Keratinocyte (primary cell): ENCODE measurements around the gene MLPH. TPM values are rescaled to one million over a fixed set of nuclear protein-coding genes. Genes with fewer than 3 reads are reported as not detected.

ENCODE experiments used
- DNase-seq: peaks from one replicate; pipeline ENCODE4 v3.0.0-alpha.2; 2011; ENCODE audit warnings: low read depth, missing footprints, low spot score
- FAIRE-seq: peaks from 2 replicates; lab custom pipeline; 2011; peaks lifted over from hg19 to GRCh38; lab: Jason Lieb, UNC
- H2AFZ ChIP-seq: 2 replicates; pipeline ENCODE4 v1.6.0; 2012; ENCODE audit warnings: low read length, control low read depth, inconsistent platforms; ENCODE audit not compliant: control insufficient read depth
- H3K27ac ChIP-seq: 2 replicates; pipeline ENCODE4 v1.5.1; 2011; ENCODE audit warnings: low read length; ENCODE audit not compliant: control insufficient read depth, insufficient read depth
- H3K27me3 ChIP-seq: 3 replicates; pipeline ENCODE4 v1.6.0; 2011; ENCODE audit warnings: low read length; ENCODE audit not compliant: control insufficient read depth, insufficient read depth; ENCODE audit errors: extremely low read depth
- H3K36me3 ChIP-seq, 2 experiments: 2 replicates in 1 of 2; 3 replicates in 1 of 2; pipeline ENCODE4 v1.5.1; 2011; ENCODE audit warnings: low read length in 2 of 2, mild to moderate bottlenecking in 1 of 2; ENCODE audit not compliant: control insufficient read depth in 2 of 2, insufficient read depth in 2 of 2; ENCODE audit errors: extremely low read depth in 1 of 2
- H3K4me1 ChIP-seq: 3 replicates; pipeline ENCODE4 v1.5.1; 2011; ENCODE audit warnings: low read length; ENCODE audit not compliant: control insufficient read depth, insufficient read depth; ENCODE audit errors: extremely low read depth
- H3K4me2 ChIP-seq: 3 replicates; pipeline ENCODE4 v1.6.0; 2011; ENCODE audit warnings: low read depth, low read length; ENCODE audit not compliant: control insufficient read depth, insufficient read depth; ENCODE audit errors: extremely low read depth
- H3K4me3 ChIP-seq, 3 experiments: fragments of 200-600 bp in 1 of 3; sonication (generic) in 1 of 3; 2 replicates in 2 of 3; 3 replicates in 1 of 3; pipeline ENCODE4 v1.5.1; 2011 to 2016; ENCODE audit warnings: low read length in 3 of 3, mild to moderate bottlenecking in 3 of 3, control low read depth in 2 of 3, inconsistent platforms in 1 of 3, low read depth in 1 of 3, mixed read lengths in 1 of 3, mixed run types in 1 of 3, moderate library complexity in 1 of 3; ENCODE audit not compliant: control insufficient read depth in 2 of 3, insufficient read depth in 2 of 3; ENCODE audit errors: extremely low read depth in 1 of 3
- H3K79me2 ChIP-seq: 2 replicates; pipeline ENCODE4 v1.6.0; 2012; ENCODE audit warnings: low read length; ENCODE audit not compliant: control insufficient read depth, insufficient read depth
- H3K9ac ChIP-seq: 3 replicates; pipeline ENCODE4 v1.6.0; 2011; ENCODE audit warnings: low read length; ENCODE audit not compliant: control insufficient read depth, insufficient read depth; ENCODE audit errors: extremely low read depth
- H3K9me1 ChIP-seq: 3 replicates; pipeline ENCODE4 v1.6.0; 2011; ENCODE audit warnings: low read length; ENCODE audit not compliant: control insufficient read depth, insufficient read depth; ENCODE audit errors: extremely low read depth
- H3K9me3 ChIP-seq: 2 replicates; pipeline ENCODE4 v1.5.1; 2012; ENCODE audit warnings: low read depth, low read length; ENCODE audit not compliant: control insufficient read depth
- H4K20me1 ChIP-seq: 3 replicates; pipeline ENCODE4 v1.6.0; 2011; ENCODE audit warnings: low read length; ENCODE audit not compliant: control insufficient read depth, insufficient read depth; ENCODE audit errors: extremely low read depth
- EZH2 ChIP-seq: IDR thresholded peaks from one replicate; pipeline ENCODE4 v1.6.1; 2012; ENCODE audit warnings: inconsistent platforms, mild to moderate bottlenecking, low read length, moderate library complexity
- dilution Hi-C: fragments of 300-500 bp; cut with MboI; formaldehyde crosslinking; loops from one replicate; pipeline ENCODE4 v1.7.0; 2020; ENCODE audit warnings: low sequenced_read_pairs; ENCODE audit not compliant: extremely low pct_ligation_motif_present
- polyA plus RNA-seq, 5 experiments: library from polyadenylated mRNA; depleted of rRNA in 3 of 5; stranded (reverse) in 3 of 5; stranded (forward) in 1 of 5; unstranded in 1 of 5; fragments of >200 nt; gene quantifications; 1 replicate in 1 of 5; 2 replicates in 3 of 5; 3 replicates in 1 of 5; pipeline versions ENCODE4 v1.2.1 to v1.2.3, GENCODE V29; 2011 to 2012; ENCODE audit warnings: missing spikeins in 2 of 5, low read depth in 1 of 5, low replicate concordance in 1 of 5
- TF ChIP-seq, protein P1 (sequence below), 3 experiments: IDR thresholded peaks in 1 of 3; conservative IDR thresholded peaks in 1 of 3; optimal IDR thresholded peaks in 1 of 3; 2 replicates in 2 of 3; 3 replicates in 1 of 3; pipeline versions ENCODE3 to v1.5.1; 2011; ENCODE audit warnings: low read length in 3 of 3, mild to moderate bottlenecking in 3 of 3, moderate library complexity in 2 of 3, control low read depth in 1 of 3, inconsistent platforms in 1 of 3; ENCODE audit not compliant: insufficient read depth in 2 of 3; ENCODE audit errors: extremely low read depth in 1 of 3

Gene MLPH
- polyA plus RNA-seq, 1 donor (not counting 4 experiments of a cell fraction or from before 2014, with no cell fraction given) = 0.67 TPM

DNA sequence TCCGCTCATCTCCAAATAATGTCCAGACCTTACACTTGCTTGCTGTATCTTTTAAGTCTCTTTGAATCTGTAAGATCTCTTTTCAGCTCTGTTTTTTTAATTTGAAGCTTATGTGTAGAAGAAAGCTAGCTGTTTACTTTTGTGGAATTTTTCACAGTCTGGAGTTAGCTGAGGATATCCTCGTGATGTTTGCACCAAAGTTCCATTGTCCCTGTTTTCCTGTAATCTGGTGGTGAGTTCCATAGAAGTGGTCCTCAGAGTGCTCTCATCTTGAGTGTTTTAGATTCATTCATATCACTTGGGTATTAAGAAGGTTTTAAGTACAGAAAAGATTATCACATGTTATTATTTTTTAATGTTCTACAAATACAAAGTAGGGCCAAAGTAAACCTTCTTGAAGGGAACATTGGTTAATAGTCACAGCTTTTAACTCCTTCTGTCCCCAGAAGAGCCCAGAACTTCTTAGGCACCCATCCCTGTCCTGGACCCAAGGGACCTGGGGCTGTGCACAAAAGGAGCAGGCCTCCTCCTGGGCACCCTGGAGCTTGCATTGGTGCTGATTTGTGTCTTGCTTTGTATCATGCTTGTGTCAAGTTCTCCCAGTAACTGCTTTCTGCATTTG is 15.0 kb downstream of the MLPH start:
- H3K9ac ChIP-seq = no peak overlapping the region
- H4K20me1 ChIP-seq = no peaks in the 10 kb centered on the region
- H3K9me1 ChIP-seq = no peaks in the 10 kb centered on the region
- no peak overlapping the region for H3K27ac ChIP-seq
- H3K9me3 ChIP-seq = no peaks in the 10 kb centered on the region
- no peaks in the 10 kb centered on the region for H3K27me3 ChIP-seq
- no peaks in the 10 kb centered on the region for H3K36me3 ChIP-seq
- dilution Hi-C loops = no loop called here
- no peak overlapping the region for H2AFZ ChIP-seq
- no peak for TF ChIP-seq EZH2
- TF ChIP-seq, protein P1, sequence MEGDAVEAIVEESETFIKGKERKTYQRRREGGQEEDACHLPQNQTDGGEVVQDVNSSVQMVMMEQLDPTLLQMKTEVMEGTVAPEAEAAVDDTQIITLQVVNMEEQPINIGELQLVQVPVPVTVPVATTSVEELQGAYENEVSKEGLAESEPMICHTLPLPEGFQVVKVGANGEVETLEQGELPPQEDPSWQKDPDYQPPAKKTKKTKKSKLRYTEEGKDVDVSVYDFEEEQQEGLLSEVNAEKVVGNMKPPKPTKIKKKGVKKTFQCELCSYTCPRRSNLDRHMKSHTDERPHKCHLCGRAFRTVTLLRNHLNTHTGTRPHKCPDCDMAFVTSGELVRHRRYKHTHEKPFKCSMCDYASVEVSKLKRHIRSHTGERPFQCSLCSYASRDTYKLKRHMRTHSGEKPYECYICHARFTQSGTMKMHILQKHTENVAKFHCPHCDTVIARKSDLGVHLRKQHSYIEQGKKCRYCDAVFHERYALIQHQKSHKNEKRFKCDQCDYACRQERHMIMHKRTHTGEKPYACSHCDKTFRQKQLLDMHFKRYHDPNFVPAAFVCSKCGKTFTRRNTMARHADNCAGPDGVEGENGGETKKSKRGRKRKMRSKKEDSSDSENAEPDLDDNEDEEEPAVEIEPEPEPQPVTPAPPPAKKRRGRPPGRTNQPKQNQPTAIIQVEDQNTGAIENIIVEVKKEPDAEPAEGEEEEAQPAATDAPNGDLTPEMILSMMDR (optimal IDR thresholded peaks at IDR 0.05 in 1 of 3, IDR thresholded peaks at IDR 0.05 in 1 of 3, conservative IDR thresholded peaks at IDR 0.05 in 1 of 3; ENCODE audit: extremely low read depth in 1 of 3, insufficient read depth in 2 of 3, low read length in 3 of 3) = no peak
- H3K4me3 ChIP-seq = no peak overlapping the region
- no peaks in the 10 kb centered on the region for H3K79me2 ChIP-seq
- DNase-seq (no peak), FAIRE-seq (no peak)
- H3K4me1 ChIP-seq = peaks cover 12% of the 10 kb centered on the region
- H3K4me2 ChIP-seq = no peak overlapping the region

DNA sequence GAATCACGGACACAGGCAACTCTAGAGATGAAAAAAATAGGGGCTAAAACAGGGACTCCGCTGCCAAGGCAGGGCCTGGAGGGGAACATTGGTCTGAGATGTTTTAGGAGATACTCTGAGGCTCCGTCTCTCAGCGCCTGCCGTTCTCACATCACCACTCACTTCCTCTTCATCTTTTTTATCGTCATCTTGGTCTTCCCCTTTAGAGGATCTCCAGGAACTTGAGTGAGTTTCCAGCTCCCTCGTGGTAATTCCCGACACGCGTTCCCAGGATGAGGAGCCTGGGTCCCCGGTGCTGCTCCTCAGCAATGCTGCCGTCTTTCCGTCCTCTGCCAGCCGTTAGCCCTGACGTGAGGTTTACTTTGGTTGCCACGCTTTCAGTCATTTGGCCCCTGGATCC is 16.1 kb downstream of the MLPH start:
- DNase-seq = no peak
- no peak overlapping the region for H3K27ac ChIP-seq
- H3K79me2 ChIP-seq = no peaks in the 10 kb centered on the region
- no peaks in the 10 kb centered on the region for H3K27me3 ChIP-seq
- no peaks in the 10 kb centered on the region for H3K9me3 ChIP-seq
- no peak overlapping the region for H2AFZ ChIP-seq
- no peak for TF ChIP-seq EZH2
- TF ChIP-seq, protein P1 (optimal IDR thresholded peaks at IDR 0.05 in 1 of 3, IDR thresholded peaks at IDR 0.05 in 1 of 3, conservative IDR thresholded peaks at IDR 0.05 in 1 of 3; ENCODE audit: extremely low read depth in 1 of 3, insufficient read depth in 2 of 3, low read length in 3 of 3) = no peak
- no peaks in the 10 kb centered on the region for H4K20me1 ChIP-seq
- H3K9ac ChIP-seq = no peak overlapping the region
- dilution Hi-C loops = no loop called here
- no peaks in the 10 kb centered on the region for H3K36me3 ChIP-seq
- H3K4me3 ChIP-seq = no peak overlapping the region
- FAIRE-seq = no peak
- no peak overlapping the region for H3K4me2 ChIP-seq
- H3K4me1 ChIP-seq = peaks cover 12% of the 10 kb centered on the region
- H3K9me1 ChIP-seq = no peaks in the 10 kb centered on the region
